Measurements from ENCODE around the gene RPS27A.

DNA sequence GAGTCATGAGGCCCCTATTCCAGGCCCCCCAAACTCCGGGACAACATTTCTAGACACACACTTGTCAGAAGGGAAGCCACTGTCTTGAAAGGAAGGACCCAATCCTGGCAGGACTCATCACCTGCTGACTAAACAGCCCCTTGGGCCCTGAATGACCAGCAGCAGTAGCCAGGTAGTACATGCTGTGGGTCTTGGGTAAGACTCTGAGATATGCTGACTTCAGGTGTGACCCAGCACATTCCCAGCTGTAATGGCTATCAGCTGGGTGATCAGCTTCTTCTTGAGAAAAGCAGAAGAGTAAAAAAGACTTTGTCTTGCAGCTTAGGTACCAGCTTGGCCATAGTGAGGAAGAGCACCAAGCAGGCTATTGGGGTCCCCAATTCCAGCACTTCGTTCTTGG, 36.0 kb upstream of the RPS27A start:
- TF ChIP-seq POLR2A (IDR thresholded peaks at IDR 0.05), result no peak
- TF ChIP-seq, protein P1, sequence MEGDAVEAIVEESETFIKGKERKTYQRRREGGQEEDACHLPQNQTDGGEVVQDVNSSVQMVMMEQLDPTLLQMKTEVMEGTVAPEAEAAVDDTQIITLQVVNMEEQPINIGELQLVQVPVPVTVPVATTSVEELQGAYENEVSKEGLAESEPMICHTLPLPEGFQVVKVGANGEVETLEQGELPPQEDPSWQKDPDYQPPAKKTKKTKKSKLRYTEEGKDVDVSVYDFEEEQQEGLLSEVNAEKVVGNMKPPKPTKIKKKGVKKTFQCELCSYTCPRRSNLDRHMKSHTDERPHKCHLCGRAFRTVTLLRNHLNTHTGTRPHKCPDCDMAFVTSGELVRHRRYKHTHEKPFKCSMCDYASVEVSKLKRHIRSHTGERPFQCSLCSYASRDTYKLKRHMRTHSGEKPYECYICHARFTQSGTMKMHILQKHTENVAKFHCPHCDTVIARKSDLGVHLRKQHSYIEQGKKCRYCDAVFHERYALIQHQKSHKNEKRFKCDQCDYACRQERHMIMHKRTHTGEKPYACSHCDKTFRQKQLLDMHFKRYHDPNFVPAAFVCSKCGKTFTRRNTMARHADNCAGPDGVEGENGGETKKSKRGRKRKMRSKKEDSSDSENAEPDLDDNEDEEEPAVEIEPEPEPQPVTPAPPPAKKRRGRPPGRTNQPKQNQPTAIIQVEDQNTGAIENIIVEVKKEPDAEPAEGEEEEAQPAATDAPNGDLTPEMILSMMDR (IDR thresholded peaks at IDR 0.05), result no peak
- no peak for TF ChIP-seq EP300 (IDR thresholded peaks at IDR 0.05)
